ENCODE results near the gene LRRC3.

GRCh38 chr21:44505673-44506278, 50.5 kb downstream of the LRRC3 start:
- TF ChIP-seq ZC3H10 (CRISPR knock-in tag; IDR thresholded peaks at IDR 0.05) = no peak
- no peak for TF ChIP-seq PPARA (CRISPR knock-in tag; IDR thresholded peaks at IDR 0.05; ENCODE audit: borderline replicate concordance)
- TF ChIP-seq PATZ1 (CRISPR knock-in tag; IDR thresholded peaks at IDR 0.05; ENCODE audit: borderline replicate concordance) = no peak
- TF ChIP-seq TOX (CRISPR knock-in tag; IDR thresholded peaks at IDR 0.05; ENCODE audit: borderline replicate concordance) = no peak
- no peak for TF ChIP-seq ARNTL (CRISPR knock-in tag; IDR thresholded peaks at IDR 0.05; ENCODE audit: borderline replicate concordance, low read depth)
- TF ChIP-seq ESRRG (CRISPR knock-in tag; IDR thresholded peaks at IDR 0.05) = no peak
- TF ChIP-seq TCF4 (CRISPR knock-in tag; IDR thresholded peaks at IDR 0.05; ENCODE audit: borderline replicate concordance) = no peak
